ENCODE data around the gene TBC1D14.
"Not testable (repeated sequence)": the region's sequence is repeated elsewhere in the genome, so short reads cannot be mapped to it uniquely, and the experiment has no call there.

TBC1D14 gene

GRCh38 chr4:6911917-6912316 is 2.3 kb downstream of the TBC1D14 start:
- peaks cover 10% of the 10 kb centered on the region for H3K36me3 Mint-ChIP-seq
- not testable (repeated sequence) for DNase-seq (ENCODE audit: low spot score in 2 of 2); ATAC-seq; H3K9me3 Mint-ChIP-seq
- peaks cover 73% of the 10 kb centered on the region for H3K4me1 Mint-ChIP-seq
- H3K27ac Mint-ChIP-seq = peak overlapping the region; percentile 76
- peak overlapping the region; percentile 94 for H3K4me3 Mint-ChIP-seq

- peaks cover 15% of the 10 kb centered on the region for H3K36me3 Mint-ChIP-seq
- peak overlapping the region; percentile 26 for H3K27ac Mint-ChIP-seq
These were observed 2.8 kb downstream of the TBC1D14 start for GRCh38 chr4:6912441-6912840.

GRCh38 chr4:6913350-6913905 is 3.8 kb downstream of the TBC1D14 start:
- H3K27ac Mint-ChIP-seq = peak overlapping the region; percentile 26
- H3K4me1 Mint-ChIP-seq = peaks cover 78% of the 10 kb centered on the region
- H3K36me3 Mint-ChIP-seq = peaks cover 16% of the 10 kb centered on the region
- H3K4me3 Mint-ChIP-seq = no peak overlapping the region
- no peak for DNase-seq (ENCODE audit: low spot score in 2 of 2)
- H3K9me3 Mint-ChIP-seq = no peaks in the 10 kb centered on the region
- ATAC-seq = no peak

More at GRCh38 chr4:6912441-6912840, 2.8 kb downstream of the TBC1D14 start:
- no peaks in the 10 kb centered on the region for H3K9me3 Mint-ChIP-seq
- ATAC-seq (no peak), DNase-seq (ENCODE audit: low spot score in 2 of 2) (no peak)
- peak overlapping the region; percentile 19 for H3K4me3 Mint-ChIP-seq
- peaks cover 76% of the 10 kb centered on the region for H3K4me1 Mint-ChIP-seq

- peaks cover 76% of the 10 kb centered on the region for H3K4me1 Mint-ChIP-seq
- ATAC-seq = no peak
- peak overlapping the region; percentile 48 for H3K27ac Mint-ChIP-seq
- peaks cover 16% of the 10 kb centered on the region for H3K36me3 Mint-ChIP-seq
- H3K9me3 Mint-ChIP-seq = no peaks in the 10 kb centered on the region
- H3K4me3 Mint-ChIP-seq = no peak overlapping the region
- no peak for DNase-seq (ENCODE audit: low spot score in 2 of 2)
These were observed 4.8 kb downstream of the TBC1D14 start for GRCh38 chr4:6914448-6914847.

GRCh38 chr4:6915041-6916005 is 5.7 kb downstream of the TBC1D14 start:
- no peak for DNase-seq (ENCODE audit: low spot score in 2 of 2)
- H3K27ac Mint-ChIP-seq = peak overlapping the region; percentile 95
- no peak overlapping the region for H3K4me3 Mint-ChIP-seq
- H3K9me3 Mint-ChIP-seq = no peaks in the 10 kb centered on the region
- no peak for ATAC-seq
- peaks cover 13% of the 10 kb centered on the region for H3K36me3 Mint-ChIP-seq
- H3K4me1 Mint-ChIP-seq = peaks cover 79% of the 10 kb centered on the region

- peaks cover 10% of the 10 kb centered on the region for H3K36me3 Mint-ChIP-seq
- H3K4me3 Mint-ChIP-seq = peak overlapping the region; percentile 68
- H3K27ac Mint-ChIP-seq = peak overlapping the region; percentile 95
- ATAC-seq (no peak), DNase-seq (ENCODE audit: low spot score in 2 of 2) (no peak)
- H3K4me1 Mint-ChIP-seq = peaks cover 77% of the 10 kb centered on the region
- no peaks in the 10 kb centered on the region for H3K9me3 Mint-ChIP-seq
These were observed 6.5 kb downstream of the TBC1D14 start for GRCh38 chr4:6916069-6916586.

GRCh38 chr4:6916587-6917460 is 7.2 kb downstream of the TBC1D14 start:
- Mint-ChIP-seq H3K27ac (peak overlapping the region; percentile 95), H3K36me3 (peaks cover 10% of the 10 kb centered on the region), H3K4me1 (peaks cover 72% of the 10 kb centered on the region), H3K9me3 (no peaks in the 10 kb centered on the region), H3K4me3 (peak overlapping the region; percentile 68)
- peak; percentile 87 for ATAC-seq
- peak in 1 of 2 donors; percentile 65 for DNase-seq (ENCODE audit: low spot score in 2 of 2)

- DNase-seq (ENCODE audit: low spot score in 2 of 2) (no peak), ATAC-seq (peak; percentile 57)
- Mint-ChIP-seq H3K36me3 (peaks cover 10% of the 10 kb centered on the region), H3K4me3 (peak overlapping the region; percentile 68), H3K4me1 (peaks cover 74% of the 10 kb centered on the region), H3K9me3 (no peaks in the 10 kb centered on the region), H3K27ac (peak overlapping the region; percentile 95)
These were observed 8.0 kb downstream of the TBC1D14 start for GRCh38 chr4:6917461-6918271.

- no peak for ATAC-seq
- H3K27ac Mint-ChIP-seq = peak overlapping the region; percentile 95
- peaks cover 69% of the 10 kb centered on the region for H3K4me1 Mint-ChIP-seq
- H3K36me3 Mint-ChIP-seq = peaks cover 10% of the 10 kb centered on the region
- H3K9me3 Mint-ChIP-seq = no peaks in the 10 kb centered on the region
- peak overlapping the region; percentile 68 for H3K4me3 Mint-ChIP-seq
- no peak for DNase-seq (ENCODE audit: low spot score in 2 of 2)
These were observed 8.7 kb downstream of the TBC1D14 start for GRCh38 chr4:6918338-6918737.

- Mint-ChIP-seq H3K36me3 (peaks cover 29% of the 10 kb centered on the region), H3K9me3 (no peaks in the 10 kb centered on the region), H3K4me3 (no peak overlapping the region), H3K27ac (peak overlapping the region; percentile 75), H3K4me1 (peaks cover 69% of the 10 kb centered on the region)
- ATAC-seq (no peak), DNase-seq (ENCODE audit: low spot score in 2 of 2) (no peak)
These were observed 10.5 kb downstream of the TBC1D14 start for GRCh38 chr4:6920171-6920570.

- peaks cover 24% of the 10 kb centered on the region for H3K36me3 Mint-ChIP-seq
- peaks cover 68% of the 10 kb centered on the region for H3K4me1 Mint-ChIP-seq
- ATAC-seq = no peak
- no peaks in the 10 kb centered on the region for H3K9me3 Mint-ChIP-seq
- DNase-seq (ENCODE audit: low spot score in 2 of 2) = no peak
- H3K4me3 Mint-ChIP-seq = no peak overlapping the region
- H3K27ac Mint-ChIP-seq = peak overlapping the region; percentile 86
These were observed 13.9 kb downstream of the TBC1D14 start for GRCh38 chr4:6923507-6923906.

- peaks cover 24% of the 10 kb centered on the region for H3K36me3 Mint-ChIP-seq
- peaks cover 72% of the 10 kb centered on the region for H3K4me1 Mint-ChIP-seq
- no peak overlapping the region for H3K4me3 Mint-ChIP-seq
- ATAC-seq (no peak), DNase-seq (ENCODE audit: low spot score in 2 of 2) (no peak)
- H3K9me3 Mint-ChIP-seq = no peaks in the 10 kb centered on the region
- H3K27ac Mint-ChIP-seq = peak overlapping the region; percentile 86
These were observed 14.7 kb downstream of the TBC1D14 start for GRCh38 chr4:6924361-6924779.

GRCh38 chr4:6925357-6925836 is 15.8 kb downstream of the TBC1D14 start:
- ATAC-seq (peak; percentile 65), DNase-seq (ENCODE audit: low spot score in 2 of 2) (no peak)
- Mint-ChIP-seq H3K4me3 (peak overlapping the region; percentile 64), H3K27ac (peak overlapping the region; percentile 86), H3K9me3 (no peaks in the 10 kb centered on the region), H3K36me3 (peaks cover 30% of the 10 kb centered on the region), H3K4me1 (peaks cover 75% of the 10 kb centered on the region)

GRCh38 chr4:6926081-6926480 is 16.5 kb downstream of the TBC1D14 start:
- peak overlapping the region; percentile 86 for H3K27ac Mint-ChIP-seq
- H3K4me1 Mint-ChIP-seq = peaks cover 70% of the 10 kb centered on the region
- H3K9me3 Mint-ChIP-seq = no peaks in the 10 kb centered on the region
- DNase-seq (ENCODE audit: low spot score in 2 of 2) = no peak
- peak; percentile 52 for ATAC-seq
- H3K36me3 Mint-ChIP-seq = peaks cover 32% of the 10 kb centered on the region
- peak overlapping the region; percentile 64 for H3K4me3 Mint-ChIP-seq

Measured in stimulated activated effector memory CD8-positive, alpha-beta T cell treated with anti-CD3 and anti-CD28 coated beads, Interleukin-12 subunit alpha, Interleukin-12 subunit beta, amount 100 ng/mL, for 72 hours (primary cell).